DND-41 (cell line): Measurements from ENCODE around the gene SMARCC1.
"Not testable (repeated sequence)": the region's sequence is repeated elsewhere in the genome, so short reads cannot be mapped to it uniquely, and the experiment has no call there.

Experiments
- CTCF ChIP-seq: IDR thresholded peaks from 2 replicates; pipeline ENCODE4 v1.5.1; 2012; ENCODE audit warnings: borderline replicate concordance, low read length, moderate library complexity, mild to moderate bottlenecking; ENCODE audit not compliant: poor library complexity, severe bottlenecking; ENCODE audit errors: extremely low read depth
- EZH2 ChIP-seq: IDR thresholded peaks from 3 replicates; pipeline ENCODE4 v1.6.1; 2012; ENCODE audit warnings: borderline replicate concordance, low read depth, mild to moderate bottlenecking, moderate library complexity, low read length, inconsistent platforms; ENCODE audit not compliant: severe bottlenecking

- TF ChIP-seq CTCF, EZH2: not testable (repeated sequence)
These were observed 38.3 kb downstream of the SMARCC1 start for GRCh38 chr3:47743352-47743751.
